Stimulated activated naive CD4-positive, alpha-beta T cell (primary cell): Measurements from ENCODE around the gene CNR2.
"Not testable (repeated sequence)": the region's sequence is repeated elsewhere in the genome, so short reads cannot be mapped to it uniquely, and the experiment has no call there.

Source experiments
- DNase-seq, 6 experiments: peaks; one replicate each; lab custom pipeline; 2025; lab: John Stamatoyannopoulos, UW

Gene CNR2

DNA sequence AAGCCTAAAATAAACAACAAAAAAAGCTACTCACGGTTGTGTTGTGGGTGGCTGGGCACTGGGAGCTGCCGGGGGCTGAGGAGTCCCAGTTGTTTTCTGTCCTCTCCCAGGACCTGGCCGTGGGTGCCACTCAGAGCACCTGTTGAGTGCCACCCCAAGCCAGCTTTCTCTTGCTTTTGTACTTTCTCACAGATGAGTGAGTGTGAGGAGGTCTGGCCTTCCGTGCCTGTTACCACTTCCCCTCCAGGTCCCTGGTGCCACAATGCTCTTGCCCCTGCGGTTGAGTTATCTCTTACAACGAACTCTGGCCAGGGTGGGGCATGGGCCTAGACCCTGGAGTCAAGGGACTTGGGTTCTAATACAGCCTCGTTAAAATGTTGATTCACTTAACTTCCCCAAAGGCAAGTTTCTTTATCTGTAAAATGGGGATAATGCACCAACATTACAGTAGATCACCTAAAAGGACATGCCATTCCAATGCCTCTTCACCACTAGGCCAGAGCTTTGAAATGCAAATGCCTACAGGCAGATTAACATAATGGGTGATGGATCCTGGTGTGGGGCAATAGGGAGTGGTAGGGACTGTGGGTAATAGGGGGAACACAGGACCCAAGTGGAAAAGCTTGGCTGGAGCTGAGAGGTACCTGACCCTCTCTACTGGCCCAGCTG, at the start of gene CNR2:
TSS of gene CNR2 (minus strand) at position 151 of the 669 bp plus-strand sequence. CDS start 37,745 bp downstream, outside the sequence.
- DNase-seq, result peak in 1 of 6 experiments; percentile 12

DNA sequence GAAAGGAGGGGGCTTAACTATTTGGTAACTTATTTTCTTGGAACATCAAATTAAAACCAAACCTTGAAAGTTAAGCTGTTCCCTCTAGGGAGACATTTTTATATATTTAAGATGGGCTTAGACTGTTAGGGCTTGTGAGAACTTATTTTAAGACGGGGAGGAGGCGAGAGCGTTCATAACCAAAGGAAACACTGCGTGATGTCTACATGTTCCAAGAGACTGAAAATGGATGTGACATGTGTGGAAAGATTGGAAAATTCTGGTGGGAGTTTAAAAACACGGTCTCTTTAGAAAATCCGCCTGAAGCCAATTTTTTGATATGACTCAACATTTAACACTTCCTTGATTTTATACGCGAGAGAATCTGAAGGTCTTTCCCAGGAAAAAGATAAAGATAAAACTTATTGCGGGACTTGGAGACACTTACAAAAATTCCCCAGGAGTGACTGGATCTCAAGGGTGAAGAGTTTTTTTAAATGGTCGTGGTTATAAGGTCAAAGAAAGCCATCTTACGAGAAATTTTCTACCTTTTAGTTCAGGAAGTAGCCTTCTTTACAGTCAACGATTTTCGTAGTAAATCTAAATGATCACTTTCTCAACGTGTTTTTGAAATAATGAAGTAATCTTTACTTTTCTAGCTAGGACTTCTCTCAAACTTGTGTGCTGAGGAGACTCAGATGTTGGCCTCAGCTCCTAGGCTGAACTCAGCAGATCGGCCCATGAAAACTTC, 47.3 kb upstream of the CNR2 start:
- DNase-seq, result peak in 2 of 6 experiments; percentile 44 to 49

DNA sequence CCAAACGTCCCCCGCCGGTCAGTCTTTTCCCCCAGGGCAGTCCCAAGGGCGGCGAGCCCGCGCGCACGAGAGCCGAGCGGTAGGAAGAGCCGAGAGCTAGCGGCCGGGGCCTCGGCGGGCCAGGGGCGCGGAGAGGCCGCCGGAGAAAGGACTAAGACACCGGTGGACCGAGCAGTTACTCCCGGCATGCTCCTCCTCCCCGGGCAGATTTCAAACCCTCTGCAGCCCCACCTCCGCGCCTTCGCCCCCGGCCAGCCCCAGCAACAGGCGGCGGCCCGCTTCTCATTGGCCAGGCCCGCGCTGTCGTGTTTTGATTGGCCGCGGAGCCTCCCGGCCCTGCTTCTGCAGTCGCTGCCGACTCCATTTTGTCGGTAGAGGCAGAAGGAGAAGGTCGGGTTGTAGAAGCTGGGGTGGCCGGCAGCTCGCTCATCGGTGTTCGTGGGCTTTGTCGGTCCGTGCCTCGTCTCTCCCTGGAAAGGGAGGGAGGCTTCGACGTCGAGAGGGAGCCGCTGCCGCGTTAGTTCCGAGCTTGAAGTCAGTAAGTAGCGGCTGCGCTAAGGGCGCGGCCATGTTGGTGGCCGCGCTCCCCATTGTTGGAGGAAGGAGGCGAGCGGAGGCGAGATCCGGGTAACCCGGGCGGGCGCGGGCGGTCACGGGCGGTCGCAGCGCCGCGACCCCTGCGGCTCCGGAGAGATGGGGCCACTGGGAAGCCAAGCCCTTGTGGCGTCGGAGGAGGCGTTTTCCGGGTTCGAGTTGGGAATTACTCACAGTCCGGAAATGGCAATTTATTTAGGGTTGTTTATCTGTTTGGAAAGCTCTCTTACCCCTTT, 46.5 kb upstream of the CNR2 start, which contains the start of gene PNRC2:
TSS of gene PNRC2 (plus strand) at position 368 of the 830 bp plus-strand sequence. CDS start 1,630 bp downstream, outside the sequence.
- peak; percentile 92 to 96 (median 94) for DNase-seq

DNA sequence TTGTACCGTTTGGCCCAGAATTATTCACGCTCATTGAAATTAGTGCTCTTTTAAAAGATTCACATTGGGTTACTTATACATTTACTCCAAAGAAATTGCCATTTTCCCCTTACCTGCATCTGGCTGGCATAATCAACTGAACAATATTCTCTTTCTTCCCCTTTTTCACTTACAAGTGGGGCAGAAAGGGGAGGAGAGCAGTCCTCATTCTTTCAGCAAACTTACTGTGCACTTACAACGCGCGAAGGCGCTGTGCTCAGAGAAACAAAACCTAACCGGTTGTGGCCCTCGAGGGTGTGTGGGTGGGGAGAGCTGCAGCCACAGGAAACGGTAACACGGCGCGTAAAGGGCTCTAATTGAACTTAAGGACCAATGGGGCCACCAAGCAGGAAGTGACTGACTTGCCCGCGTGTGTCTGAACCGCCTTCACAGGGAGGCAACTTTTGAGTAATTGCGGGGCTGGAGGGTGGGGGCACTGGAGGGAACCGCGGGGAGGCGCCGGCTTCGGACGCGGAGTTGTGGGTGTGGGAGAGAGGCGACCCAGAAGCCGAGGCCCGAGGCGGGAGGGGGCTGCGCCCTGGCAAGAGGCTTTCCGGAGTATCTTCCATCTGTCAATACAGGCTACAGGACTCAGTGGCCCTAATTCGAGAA, 45.8 kb upstream of the CNR2 start:
- peak; percentile 85 to 95 (median 91) for DNase-seq

DNA sequence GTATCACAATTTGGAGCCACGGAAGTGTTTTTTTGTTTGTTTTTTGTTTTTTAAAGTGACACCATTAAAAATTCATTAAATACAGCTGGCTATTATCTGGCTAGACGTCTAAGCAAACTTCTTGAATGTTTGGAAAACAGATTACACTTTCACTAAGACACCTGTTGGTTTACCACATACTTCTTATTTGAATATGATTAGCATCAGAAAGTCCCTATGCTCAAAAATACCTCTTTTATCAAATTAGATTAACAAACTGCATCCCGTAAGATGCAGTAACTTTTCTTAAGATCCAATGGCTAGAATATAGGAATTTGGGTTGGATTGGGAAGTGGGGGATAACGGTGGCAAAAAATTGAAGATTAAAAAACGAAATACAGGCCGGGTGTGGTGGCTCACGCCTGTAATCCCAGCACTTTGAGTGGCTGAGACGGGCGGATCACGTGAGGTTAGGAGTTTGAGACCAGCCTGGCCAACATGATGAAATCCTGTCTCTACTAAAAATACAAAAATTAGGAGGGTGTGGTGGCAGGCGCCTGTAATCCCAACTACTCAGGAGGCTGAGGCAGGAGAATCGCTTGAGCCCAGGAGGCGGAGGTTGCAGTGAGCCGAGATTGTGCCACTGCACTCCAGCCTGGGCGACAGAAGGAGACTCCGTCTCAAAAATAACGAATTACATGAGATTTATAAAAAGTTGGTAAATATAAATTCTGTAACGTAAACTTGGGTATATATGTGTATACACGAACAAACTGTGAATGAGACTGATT, 45.1 kb upstream of the CNR2 start:
- not testable (repeated sequence) for DNase-seq

DNA sequence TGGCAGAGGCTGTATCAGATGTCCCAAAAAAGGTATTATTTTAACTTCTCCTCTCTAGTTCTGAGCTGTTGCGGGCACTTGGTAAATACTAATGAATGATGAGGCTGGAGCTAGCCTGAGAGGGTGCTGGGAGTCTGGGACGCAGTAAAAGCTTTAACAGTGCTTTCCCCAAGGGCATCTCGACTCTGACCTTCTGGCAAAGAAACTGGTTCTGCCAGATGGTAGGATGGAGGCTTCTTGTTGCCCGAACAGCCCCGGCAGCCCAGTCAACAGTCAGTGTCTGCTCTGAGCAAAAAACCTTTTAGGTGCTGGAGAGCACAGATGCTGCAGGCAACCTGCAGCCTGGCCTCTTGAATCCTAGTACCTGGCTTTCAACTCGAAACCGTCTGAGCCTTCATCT, 43.9 kb upstream of the CNR2 start:
- no peak for DNase-seq

DNA sequence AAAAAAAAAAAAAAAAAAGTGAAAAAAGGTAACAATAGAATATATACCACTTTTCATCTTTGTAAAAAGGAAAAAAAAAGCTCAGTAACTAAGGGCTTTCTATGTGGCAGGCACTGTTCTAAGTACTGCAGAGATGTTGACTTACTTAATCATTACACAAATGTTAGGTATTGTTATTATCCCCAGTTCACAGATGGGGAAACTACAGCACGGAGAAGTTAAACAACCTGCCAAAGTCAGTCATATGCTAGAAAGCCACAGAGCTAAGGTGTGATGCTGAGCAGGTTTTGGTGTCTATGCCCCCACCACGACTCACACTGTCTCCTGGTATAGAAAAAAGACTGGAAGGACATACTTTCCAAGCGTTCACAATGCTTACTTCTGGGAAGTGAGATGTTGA, 39.9 kb upstream of the CNR2 start:
- DNase-seq, result no peak

DNA sequence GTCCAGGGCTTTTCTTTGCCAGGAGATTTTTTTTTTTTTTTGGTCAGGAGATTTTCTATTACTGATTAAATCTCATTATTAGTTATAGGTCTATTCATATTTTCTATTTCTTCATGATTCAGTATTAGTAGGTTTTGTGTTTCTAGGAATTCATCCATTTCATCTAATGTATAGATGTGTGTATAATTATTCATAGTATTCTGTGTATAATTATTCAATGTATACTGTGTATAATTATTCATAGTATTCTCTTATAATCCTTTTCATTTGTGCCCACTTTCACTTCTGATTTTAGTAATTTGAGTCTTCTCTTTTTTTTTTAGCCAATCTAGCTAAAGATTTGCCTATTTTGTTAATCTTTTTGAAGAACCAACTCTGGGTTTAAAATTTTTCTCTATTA, 34.2 kb upstream of the CNR2 start:
- DNase-seq, result no peak

DNA sequence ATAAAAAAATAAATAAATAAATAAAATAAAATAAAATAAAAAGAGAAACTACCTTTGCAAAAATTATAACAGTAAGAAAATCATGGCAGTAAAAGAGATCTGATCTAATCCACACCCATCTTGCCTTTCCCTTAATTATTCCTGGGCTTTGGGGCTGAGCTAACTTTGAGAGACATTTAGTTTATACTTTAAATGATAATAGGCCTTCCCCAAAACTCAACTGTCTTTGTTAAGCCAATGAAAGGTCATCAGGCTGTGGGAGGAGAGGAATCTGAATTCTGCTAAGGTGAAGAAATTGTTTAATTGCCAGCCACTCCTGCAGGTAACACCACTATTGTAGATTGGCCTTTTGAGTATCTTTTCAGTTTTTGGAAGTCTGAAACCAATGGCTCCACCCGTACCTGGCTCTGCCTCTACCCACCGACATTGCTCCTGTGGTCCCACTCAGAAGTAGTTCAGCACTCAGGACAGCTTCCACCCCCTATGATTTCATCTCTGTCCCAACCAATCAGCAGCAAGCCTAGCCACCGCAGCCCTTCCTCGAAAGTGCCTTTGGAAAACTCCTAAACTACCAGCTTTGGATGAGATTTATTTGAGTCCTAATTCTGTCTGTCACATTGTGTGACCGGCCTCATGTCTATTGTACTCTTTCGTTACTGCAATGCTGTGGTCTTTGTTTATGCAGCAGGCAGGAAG, 23.5 kb upstream of the CNR2 start:
- no peak for DNase-seq

DNA sequence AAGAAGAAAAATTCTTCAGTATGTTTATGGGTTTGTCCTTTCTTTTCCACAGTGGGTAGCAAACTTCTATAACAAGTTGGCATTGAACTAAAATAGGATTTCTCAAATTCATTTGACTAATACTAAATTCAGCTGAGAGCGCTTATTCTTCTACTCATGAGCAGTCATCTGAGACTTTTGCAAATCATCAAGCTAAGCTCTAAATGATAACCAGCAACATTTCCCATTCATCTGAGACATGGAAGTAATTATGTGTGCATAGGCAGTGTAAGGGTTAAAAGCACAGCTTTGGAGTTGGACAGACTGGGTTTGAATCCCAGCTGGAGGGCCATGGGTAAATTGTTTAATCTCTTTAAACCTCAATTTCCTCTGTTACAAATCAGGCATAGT, 18.3 kb upstream of the CNR2 start:
- DNase-seq, result no peak

DNA sequence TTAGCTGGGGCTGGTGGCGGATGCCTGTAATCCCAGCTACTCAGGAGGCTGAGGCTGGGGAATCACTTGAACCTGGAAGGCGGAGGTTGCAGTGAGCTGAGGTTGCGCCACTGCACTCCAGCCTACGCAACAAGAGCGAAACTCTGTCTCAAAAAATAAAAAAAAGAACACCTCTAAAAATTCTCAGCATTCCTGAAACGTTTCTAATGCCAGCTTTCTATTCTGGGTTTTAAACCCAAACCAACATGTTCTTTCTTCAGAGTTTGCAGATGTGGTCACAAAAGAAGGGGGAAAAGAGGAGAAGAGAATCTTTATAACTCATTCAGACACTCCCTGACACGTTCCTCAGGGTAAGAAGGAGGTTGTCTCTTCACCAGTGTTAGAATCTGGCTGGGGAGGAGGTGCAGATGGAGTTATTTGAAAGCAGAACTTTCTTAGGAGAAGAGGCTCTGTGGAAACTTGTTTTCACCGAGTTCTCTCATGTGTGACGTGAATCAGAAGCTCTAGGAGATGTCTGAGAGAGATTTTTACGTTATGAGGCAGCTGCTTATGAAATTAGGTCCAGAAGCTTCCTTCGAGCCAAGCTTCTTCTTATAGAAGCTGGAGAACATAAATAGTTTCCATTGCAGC, 17.8 kb upstream of the CNR2 start:
- DNase-seq, result no peak

DNA sequence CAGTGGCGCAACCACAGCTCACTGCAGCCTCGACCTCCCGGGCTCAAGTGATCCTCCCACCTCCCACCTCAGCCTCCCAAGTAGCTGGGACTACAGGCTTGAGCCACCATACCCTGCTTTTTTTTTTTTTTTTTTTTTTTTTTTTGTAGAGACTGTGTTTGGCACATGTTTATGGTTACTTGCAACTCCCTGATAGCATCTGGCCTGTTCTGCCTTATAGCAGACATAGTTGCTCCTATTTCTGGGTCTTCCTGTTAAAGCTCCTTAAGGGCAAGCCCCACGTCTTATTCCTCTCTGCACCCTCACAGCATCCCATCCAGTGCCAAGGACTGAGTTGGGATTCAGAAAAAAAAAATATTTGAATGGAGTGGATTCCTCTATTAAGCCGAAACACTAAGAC, 17.1 kb upstream of the CNR2 start:
- DNase-seq, result no peak

DNA sequence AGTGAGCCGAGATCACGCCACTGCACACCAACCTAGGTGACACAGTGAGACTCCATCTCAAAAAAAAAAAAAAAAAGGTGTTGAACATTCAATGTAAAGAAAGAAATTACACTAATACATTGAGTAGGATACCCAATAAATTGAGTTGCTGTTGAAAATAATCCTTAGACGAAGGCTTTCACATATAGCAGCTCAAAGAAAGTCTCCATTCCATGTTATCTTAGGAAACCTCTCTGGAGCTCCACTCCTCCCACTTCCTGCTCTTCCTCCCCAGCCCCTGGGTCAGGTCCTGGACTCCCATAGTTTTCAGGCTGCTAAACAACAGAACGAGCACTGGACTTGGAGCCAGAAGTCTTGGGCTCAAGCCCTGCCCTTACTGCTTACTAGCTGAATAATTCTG, 15.6 kb upstream of the CNR2 start:
- DNase-seq, result no peak

DNA sequence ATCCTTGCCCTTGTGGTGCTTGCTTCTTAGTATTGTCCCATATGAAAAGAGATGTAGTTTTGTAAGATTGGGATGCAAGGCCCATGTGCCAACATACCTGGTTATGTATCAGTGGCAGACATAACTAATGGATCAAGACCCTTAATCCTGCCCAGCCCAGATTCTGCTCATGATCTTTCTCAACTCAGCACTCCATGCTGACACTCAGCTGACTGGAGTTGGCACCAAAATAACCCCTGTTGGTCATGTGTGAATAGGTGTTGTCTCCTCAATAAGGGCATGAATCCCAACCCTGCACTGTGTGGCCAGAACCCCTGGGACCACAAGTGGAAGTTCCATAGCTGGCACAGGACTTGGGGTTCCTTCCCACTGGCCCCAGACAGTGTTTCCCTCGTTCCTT, 13.9 kb upstream of the CNR2 start:
- DNase-seq, result no peak

DNA sequence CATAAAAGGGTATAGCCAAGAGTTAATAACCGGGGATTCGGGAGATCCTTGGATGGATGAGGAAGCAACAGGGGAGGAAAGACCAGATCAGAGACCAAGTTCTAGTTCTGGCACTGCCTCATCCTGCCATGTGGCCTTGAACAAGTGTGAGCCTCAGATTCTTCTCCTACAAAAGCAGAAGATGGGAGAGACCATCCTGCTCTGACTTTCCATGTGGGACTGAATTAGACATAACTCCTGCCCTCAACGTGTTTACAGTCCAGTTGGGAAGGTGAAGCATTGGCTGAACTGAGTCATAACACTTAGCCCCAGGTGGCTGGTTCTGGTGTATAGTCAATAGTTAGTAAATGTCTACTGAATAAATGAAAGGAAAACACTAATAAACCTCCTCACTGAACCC, 12.1 kb upstream of the CNR2 start:
- no peak for DNase-seq

DNA sequence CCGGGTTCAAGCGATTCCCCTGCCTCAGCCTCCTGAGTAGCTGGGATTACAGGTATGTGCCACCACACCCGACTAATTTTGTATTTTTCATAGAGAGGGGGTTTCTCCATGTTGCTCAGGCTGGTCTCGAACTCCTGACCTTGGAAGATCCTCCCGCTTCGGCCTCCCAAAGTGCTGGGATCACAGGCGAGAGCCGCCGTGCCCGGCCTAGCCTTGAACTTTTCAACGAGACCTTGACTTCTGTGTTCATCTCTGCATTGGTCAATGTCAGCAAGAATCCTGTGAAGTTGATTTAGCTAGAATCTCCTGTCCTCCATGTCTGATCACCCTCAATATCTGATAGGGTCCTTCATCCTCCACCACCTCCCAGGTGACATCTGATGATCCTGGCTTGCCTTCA, 11.4 kb upstream of the CNR2 start:
- no peak for DNase-seq

DNA sequence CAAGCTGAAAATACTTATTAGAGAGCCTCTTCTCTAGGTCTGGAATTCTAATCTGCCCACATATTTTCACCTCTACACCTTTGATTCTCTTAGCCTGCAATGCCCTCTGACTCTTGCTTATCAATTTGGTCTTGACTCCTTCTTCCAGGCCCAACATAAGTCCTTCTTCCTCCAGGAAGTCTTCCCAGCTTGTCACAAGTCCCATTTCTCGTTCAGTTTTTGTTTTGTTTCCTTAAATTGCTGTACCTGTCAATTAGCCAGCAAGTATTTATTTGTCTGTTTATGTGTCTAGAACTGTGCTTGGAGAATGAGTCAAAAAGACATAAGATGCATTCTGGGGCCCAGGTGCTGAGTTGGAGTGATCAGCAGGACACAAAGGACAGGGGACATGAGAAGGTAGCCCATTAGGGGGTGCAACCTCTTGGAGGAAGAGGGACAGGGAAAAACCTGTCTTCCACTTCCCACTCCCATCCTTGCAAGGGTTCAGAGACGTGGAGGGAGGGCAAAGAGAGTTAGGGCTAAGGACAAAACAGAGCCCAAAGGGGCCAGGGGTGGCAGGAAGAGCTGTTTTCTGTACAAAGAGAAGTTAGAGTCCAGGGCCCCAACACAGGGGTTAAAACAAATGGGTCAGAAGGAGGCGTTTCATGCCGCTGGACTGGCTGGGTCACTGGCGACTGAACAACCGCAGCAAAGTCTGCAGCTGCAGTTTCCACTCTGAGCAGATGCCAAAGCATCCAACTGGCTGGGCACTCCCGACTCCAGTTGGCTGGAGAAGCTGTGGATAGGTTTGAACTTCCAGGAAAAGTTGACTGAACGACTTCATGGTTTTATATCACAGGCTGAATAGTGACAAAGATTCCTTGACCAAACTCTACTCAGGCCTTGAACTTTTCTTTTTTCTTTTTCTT, 10.7 kb upstream of the CNR2 start:
- no peak for DNase-seq

DNA sequence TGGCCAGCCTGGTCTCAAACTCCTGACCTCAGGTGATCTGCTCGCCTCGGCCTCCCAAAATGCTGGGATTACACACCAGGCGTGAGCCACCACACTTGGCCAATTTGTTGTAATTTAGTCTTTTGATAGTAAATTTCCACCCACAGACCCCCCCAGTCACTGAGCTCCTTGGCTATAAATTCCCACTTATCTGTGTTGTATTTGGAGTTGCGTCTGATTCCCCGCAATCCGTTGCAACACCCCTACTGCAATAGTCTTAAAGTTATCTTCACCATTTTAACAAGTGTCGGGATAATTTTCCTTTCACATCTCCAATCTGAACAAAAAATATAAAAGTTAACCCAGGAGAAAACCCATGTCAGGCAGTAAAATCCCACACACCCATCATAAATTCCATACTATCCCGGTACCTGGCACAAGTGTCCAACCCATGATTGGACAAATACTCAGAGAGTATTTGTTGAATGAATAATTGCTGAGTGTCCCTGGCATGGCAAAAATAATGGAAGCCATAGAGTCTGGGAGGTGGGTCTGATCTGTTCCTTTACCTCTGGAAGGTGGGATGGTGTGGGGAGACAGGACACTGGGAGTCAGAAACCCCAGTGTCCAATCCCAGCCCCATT, 9.3 kb upstream of the CNR2 start:
- DNase-seq, result no peak
